Thyroid gland (tissue), 4 donors: ENCODE data around the gene WDR83. TPM values are rescaled to one million over a fixed set of nuclear protein-coding genes. Genes with fewer than 3 reads are reported as not detected.
"Not testable (repeated sequence)": the region's sequence is repeated elsewhere in the genome, so short reads cannot be mapped to it uniquely, and the experiment has no call there.

ENCODE experiments used
- DNase-seq, 2 donors: peaks; one replicate each; pipeline ENCODE4 v3.0.0-alpha.2; 2019
- H3K27ac ChIP-seq, 3 donors: fragments of 200-600 bp; sonication (generic); 1 replicate in 2 of 3; 2 replicates in 1 of 3; pipeline ENCODE4 v1.5.1; 2016 to 2019; ENCODE audit warnings: mild to moderate bottlenecking in 1 of 3, moderate library complexity in 1 of 3
- H3K27me3 ChIP-seq: fragments of 200-600 bp; sonication (generic); one replicate; pipeline ENCODE4 v1.5.1; 2019
- H3K36me3 ChIP-seq, 2 donors: fragments of 200-600 bp; sonication (generic); one replicate each; pipeline ENCODE4 v1.5.1; 2016 to 2019
- H3K4me1 ChIP-seq, 2 donors: fragments of 200-600 bp; sonication (generic); one replicate each; pipeline ENCODE4 v1.5.1; 2017 to 2019
- H3K4me3 ChIP-seq, 3 donors: fragments of 200-600 bp; sonication (generic); replicated peaks in 1 of 3; 1 replicate in 2 of 3; 2 replicates in 1 of 3; pipeline ENCODE4 v1.5.1; 2016; ENCODE audit warnings: mild to moderate bottlenecking in 1 of 3
- H3K9me3 ChIP-seq: fragments of 200-600 bp; sonication (generic); one replicate; pipeline ENCODE4 v1.5.1; 2017
- POLR2A ChIP-seq, 2 donors: fragments of 450-650 bp; IDR thresholded peaks; one replicate each; pipeline ENCODE4 v1.6.1; 2017; ENCODE audit warnings: antibody characterized with exemption in 2 of 2, mild to moderate bottlenecking in 2 of 2, moderate library complexity in 1 of 2
- WGBS, 2 donors: methylation state at CpG; one replicate each; pipeline ENCODE4 v1.1.5; 2017; 5-methylcytosine and 5-hydroxymethylcytosine counted together
- intact Hi-C: fragments of 100-400 bp; cut with DNase I; formaldehyde crosslinking; loops from one replicate; pipeline ENCODE4 v1.15.1; 2023
- total RNA-seq, 4 donors: library from RNA; depleted of rRNA; stranded (reverse); fragments of >200 nt; gene quantifications; one replicate each; pipeline ENCODE4 v1.2.3, GENCODE V29; 2016
- TF ChIP-seq, protein P1 (sequence below), 6 experiments: fragments of 200-600 bp in 3 of 6; fragments of 450-650 bp in 3 of 6; sonication (generic) in 3 of 6; IDR thresholded peaks; one replicate each; pipeline ENCODE4 v1.5.1; 2016 to 2019; ENCODE audit warnings: antibody characterized with exemption in 6 of 6, mild to moderate bottlenecking in 2 of 6, inconsistent platforms in 1 of 6, moderate library complexity in 1 of 6

The WDR83 gene, protein sequence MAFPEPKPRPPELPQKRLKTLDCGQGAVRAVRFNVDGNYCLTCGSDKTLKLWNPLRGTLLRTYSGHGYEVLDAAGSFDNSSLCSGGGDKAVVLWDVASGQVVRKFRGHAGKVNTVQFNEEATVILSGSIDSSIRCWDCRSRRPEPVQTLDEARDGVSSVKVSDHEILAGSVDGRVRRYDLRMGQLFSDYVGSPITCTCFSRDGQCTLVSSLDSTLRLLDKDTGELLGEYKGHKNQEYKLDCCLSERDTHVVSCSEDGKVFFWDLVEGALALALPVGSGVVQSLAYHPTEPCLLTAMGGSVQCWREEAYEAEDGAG
- 10 to 100 TPM in 3 of 4 donors, 1 to 10 TPM in 1; 9.5 to 17.5 (median 14.3) TPM for total RNA-seq

DNA sequence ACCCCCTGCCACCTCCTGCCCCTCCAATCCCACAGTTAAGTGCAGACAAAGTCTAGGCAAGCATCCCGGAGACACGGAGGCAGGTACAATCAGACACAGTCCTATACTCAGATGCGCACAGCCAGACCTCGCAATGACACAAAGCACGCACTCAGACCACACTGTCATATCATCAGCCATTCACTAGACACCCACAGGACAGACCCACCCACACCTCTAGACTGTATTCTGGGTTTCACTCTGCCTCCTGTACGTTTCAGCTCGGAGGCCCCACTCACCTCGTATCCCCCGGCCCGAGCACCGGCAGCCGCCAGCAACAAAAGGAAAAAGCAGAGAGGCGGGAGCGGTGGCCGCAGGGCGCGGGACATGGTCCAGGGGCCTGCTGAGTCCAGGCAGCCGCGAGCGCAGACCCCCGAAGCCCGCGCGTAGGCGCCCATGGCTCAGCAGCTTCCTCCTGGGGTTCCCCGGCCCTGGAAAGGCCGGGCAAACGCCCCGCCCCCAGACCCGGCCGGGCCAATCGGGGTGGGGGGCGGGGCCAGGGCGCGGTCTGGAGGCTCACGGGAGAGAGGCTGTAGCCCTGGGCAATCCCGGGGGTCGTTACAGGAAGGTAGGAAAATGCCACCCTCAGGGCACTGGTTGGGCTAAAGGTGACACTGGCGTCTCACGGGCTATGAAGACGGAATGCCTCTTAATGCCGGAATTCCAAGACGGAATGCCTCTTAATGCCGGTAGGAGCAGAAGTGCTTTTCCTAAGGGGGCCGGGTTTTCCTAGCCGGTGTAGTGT lies at the start of gene WDR83, which contains the start of gene MAN2B1:
WDR83 (plus strand) TSS at position 543 of the 784 bp plus-strand sequence. CDS start 2,984 bp downstream, outside the sequence.
MAN2B1 (minus strand) TSS at position 478 of the 784 bp plus-strand sequence; CDS start at position 437, 41 bp downstream.
- intact Hi-C loops, result loop anchor here (2.0 kb wide), 1 partner anchor 102 kb away; no protein-coding TSS in a partner anchor
- peak in 1 of 2 donors; percentile 42 for TF ChIP-seq POLR2A (IDR thresholded peaks at IDR 0.05)
- TF ChIP-seq, protein P1, sequence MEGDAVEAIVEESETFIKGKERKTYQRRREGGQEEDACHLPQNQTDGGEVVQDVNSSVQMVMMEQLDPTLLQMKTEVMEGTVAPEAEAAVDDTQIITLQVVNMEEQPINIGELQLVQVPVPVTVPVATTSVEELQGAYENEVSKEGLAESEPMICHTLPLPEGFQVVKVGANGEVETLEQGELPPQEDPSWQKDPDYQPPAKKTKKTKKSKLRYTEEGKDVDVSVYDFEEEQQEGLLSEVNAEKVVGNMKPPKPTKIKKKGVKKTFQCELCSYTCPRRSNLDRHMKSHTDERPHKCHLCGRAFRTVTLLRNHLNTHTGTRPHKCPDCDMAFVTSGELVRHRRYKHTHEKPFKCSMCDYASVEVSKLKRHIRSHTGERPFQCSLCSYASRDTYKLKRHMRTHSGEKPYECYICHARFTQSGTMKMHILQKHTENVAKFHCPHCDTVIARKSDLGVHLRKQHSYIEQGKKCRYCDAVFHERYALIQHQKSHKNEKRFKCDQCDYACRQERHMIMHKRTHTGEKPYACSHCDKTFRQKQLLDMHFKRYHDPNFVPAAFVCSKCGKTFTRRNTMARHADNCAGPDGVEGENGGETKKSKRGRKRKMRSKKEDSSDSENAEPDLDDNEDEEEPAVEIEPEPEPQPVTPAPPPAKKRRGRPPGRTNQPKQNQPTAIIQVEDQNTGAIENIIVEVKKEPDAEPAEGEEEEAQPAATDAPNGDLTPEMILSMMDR (IDR thresholded peaks at IDR 0.05), result peak in 1 of 6 experiments; percentile 11
- no peaks in the 10 kb centered on the region for H3K27me3 ChIP-seq
- peak within 1 kb of the TSS; percentile 24 to 88 (median 57) for H3K4me3 ChIP-seq
- peak within 1 kb of the TSS in 2 of 3 donors; percentile 34 to 39 for H3K27ac ChIP-seq
- 1% methylated on average over 16 to 27 of the region's 46 CpGs for WGBS, 2 donors
- peak; percentile 71 to 77 for DNase-seq
- no peaks in the 10 kb centered on the region for H3K9me3 ChIP-seq
- H3K36me3 ChIP-seq, result peaks cover 8 to 15% of the 10 kb centered on the region in 2 donors
- peaks cover 21 to 34% of the 10 kb centered on the region in 2 donors for H3K4me1 ChIP-seq

DNA sequence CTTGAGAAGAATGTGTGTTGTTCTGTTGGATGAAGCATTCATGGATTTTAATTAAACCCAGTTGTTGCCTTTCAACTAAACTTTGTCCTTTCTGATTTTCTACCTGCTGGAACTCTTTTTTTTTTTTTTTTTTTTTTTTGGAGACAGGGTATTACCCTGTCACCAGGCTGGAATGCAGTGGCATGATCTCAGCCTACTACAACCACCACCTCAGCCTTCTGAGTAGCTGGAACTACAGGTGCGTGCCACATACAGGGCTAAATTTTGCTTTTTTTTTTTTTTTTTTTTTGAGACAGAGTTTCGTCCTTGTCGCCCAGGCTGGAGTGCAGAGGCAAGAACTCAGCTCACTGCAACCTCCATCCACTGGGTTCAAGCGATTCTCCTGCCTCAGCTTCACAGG lies 49.0 kb upstream of the WDR83 start:
- intact Hi-C loops, result no loop called here
- H3K4me3 ChIP-seq, result no peak overlapping the region
- 42 to 66% methylated on average over 4 of the region's 4 CpGs for WGBS, 2 donors
- H3K36me3 ChIP-seq, result peaks cover 0 to 6% of the 10 kb centered on the region in 2 donors
- no peaks in the 10 kb centered on the region for H3K27me3 ChIP-seq
- TF ChIP-seq, protein P1 (IDR thresholded peaks at IDR 0.05), result no peak
- no peak for TF ChIP-seq POLR2A (IDR thresholded peaks at IDR 0.05)
- peak; percentile 57 to 75 for DNase-seq
- peaks cover 40 to 77% of the 10 kb centered on the region in 2 donors for H3K4me1 ChIP-seq
- peak overlapping the region; percentile 80 to 97 (median 90) for H3K27ac ChIP-seq
- H3K9me3 ChIP-seq, result no peaks in the 10 kb centered on the region

DNA sequence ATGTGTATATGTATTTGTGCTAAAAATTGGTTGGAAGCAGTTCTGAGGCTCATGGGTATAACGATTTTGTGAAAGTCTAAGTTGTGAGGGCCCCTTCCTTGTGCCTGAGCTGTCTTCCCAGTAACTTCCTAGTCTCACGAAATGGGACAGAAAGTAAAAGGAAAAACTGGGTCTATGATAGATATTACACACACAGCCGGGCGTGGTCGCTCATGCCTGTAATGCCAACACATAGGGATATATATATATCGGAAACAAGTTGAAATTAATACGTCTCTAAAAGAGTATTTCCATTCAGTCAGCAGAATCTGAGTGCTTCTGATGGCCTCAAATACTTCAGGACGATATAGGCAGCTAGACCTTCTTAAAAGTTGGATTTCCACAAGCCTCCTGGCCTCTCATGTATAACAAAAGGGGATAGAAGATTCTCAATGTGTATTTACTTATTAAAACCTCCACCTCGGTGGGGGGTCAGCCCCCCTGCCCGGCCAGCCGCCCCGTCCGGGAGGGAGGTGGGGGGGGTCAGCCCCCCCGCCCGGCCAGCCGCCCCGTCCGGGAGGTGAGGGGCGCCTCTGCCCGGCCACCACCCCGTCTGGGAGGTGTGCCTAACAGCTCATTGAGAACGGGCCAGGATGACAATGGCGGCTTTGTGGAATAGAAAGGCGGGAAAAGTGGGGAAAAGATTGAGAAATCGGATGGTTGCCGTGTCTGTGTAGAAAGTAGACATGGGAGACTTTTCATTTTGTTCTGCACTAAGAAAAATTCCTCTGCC lies 45.2 kb upstream of the WDR83 start:
- H3K4me3 ChIP-seq, H3K9me3 ChIP-seq, H3K27me3 ChIP-seq, intact Hi-C loops, DNase-seq: not testable (repeated sequence)
- peaks cover 27 to 52% of the 10 kb centered on the region in 2 donors for H3K4me1 ChIP-seq
- H3K27ac ChIP-seq, result peak overlapping the region; percentile 12 to 74 (median 54)
- peaks cover 28 to 33% of the 10 kb centered on the region in 2 donors for H3K36me3 ChIP-seq
- 53 to 59% methylated on average over 19 to 25 of the region's 26 CpGs for WGBS, 2 donors

DNA sequence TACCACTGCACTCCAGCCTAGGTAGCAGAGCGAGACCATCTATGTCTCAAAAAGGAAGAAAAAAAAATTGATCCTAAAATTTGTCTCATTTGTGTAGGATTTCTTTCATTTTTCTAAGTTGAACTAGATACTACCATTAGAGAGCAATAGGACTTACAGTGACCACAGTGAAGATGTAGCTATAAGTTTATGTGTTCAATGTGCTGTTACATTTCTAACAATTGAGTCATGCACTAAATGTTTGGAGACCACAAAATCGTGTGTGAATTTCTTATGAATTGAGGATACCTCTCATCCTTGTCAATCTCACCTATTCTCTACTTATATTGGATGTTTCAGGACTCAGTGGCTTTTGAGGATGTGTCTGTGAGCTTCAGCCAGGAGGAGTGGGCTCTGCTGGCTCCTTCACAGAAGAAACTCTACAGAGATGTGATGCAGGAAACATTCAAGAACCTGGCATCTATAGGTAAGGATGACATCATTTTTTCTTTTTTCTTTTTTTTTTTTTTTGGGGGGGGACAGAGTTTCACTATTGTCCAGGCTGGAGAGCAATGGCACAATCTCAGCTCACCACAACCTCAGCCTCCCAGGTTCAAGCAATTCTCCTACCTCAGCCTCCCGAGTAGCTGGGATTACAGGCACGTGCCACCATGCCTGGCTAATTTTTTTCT lies 43.1 kb upstream of the WDR83 start:
- no peak for TF ChIP-seq POLR2A (IDR thresholded peaks at IDR 0.05)
- TF ChIP-seq, protein P1 (IDR thresholded peaks at IDR 0.05), result no peak
- Histone ChIP-seq H3K27me3 (no peaks in the 10 kb centered on the region), H3K4me1 (peaks cover 15 to 36% of the 10 kb centered on the region in 2 donors), H3K36me3 (peaks cover 49 to 51% of the 10 kb centered on the region in 2 donors), H3K9me3 (no peaks in the 10 kb centered on the region), H3K27ac (peak overlapping the region in 1 of 3 donors; percentile 56), H3K4me3 (no peak overlapping the region)
- intact Hi-C loops, result no loop called here
- DNase-seq, result no peak
- WGBS, 2 donors, result 91 to 92% methylated on average over 4 of the region's 4 CpGs
